K562 (cell line): ENCODE data around the gene CCDC97. TPM values are rescaled to one million over a fixed set of nuclear protein-coding genes. Genes with fewer than 3 reads are reported as not detected.

Source experiments
- FIP1L1 ChIP-seq: fragments of 200-400 bp; formaldehyde crosslinking; IDR thresholded peaks from 2 replicates; pipeline ENCODE4 v1.6.1; 2018; ENCODE audit warnings: mild to moderate bottlenecking, low read depth, low read length; ENCODE audit not compliant: poor library complexity, severe bottlenecking
- FOSL1 ChIP-seq: fragments of 200-800 bp; sonication (Bioruptor generic); conservative IDR thresholded peaks from 2 replicates; pipeline ENCODE4 v1.6.1; 2016; ENCODE audit warnings: missing genetic modification characterization, missing compliant biosample characterization
- PHB ChIP-seq: fragments of 250-450 bp; sonication (Bioruptor Pico); IDR thresholded peaks from 2 replicates; pipeline ENCODE4 v1.5.0; 2021
- RBM14 ChIP-seq: fragments of 200-400 bp; formaldehyde crosslinking; IDR thresholded peaks from 2 replicates; pipeline ENCODE4 v1.6.1; 2018; ENCODE audit warnings: low read depth, mild to moderate bottlenecking, low read length, moderate library complexity, borderline replicate concordance; ENCODE audit not compliant: insufficient read depth
- TEAD4 ChIP-seq, 2 experiments: sonication (generic) in 1 of 2; formaldehyde crosslinking in 1 of 2; IDR thresholded peaks; 2 replicates each; pipeline versions ENCODE4 v1.6.1 to v1.8.0; 2012 to 2022; ENCODE audit warnings: borderline replicate concordance in 1 of 2, inconsistent platforms in 1 of 2, low read length in 1 of 2, mild to moderate bottlenecking in 1 of 2, missing genetic modification reagents in 1 of 2
- USF2 ChIP-seq: sonication (generic); formaldehyde crosslinking; IDR thresholded peaks from 2 replicates; pipeline ENCODE4 v1.5.0; 2020; ENCODE audit warnings: missing genetic modification reagents
- ZNF174 ChIP-seq: fragments of 250-450 bp; sonication (Bioruptor Pico); IDR thresholded peaks from 2 replicates; pipeline ENCODE4 v1.4.0; 2020; ENCODE audit warnings: mild to moderate bottlenecking
- ZNF589 ChIP-seq: fragments of 200-800 bp; sonication (Bioruptor generic); IDR thresholded peaks from 2 replicates; pipeline ENCODE4 v1.6.1; 2016; ENCODE audit warnings: low read depth, missing genetic modification characterization, missing compliant biosample characterization
- polyA plus RNA-seq, 8 experiments: library from polyadenylated mRNA; depleted of rRNA in 4 of 8; stranded (reverse) in 5 of 8; unstranded in 3 of 8; fragments of >200 nt; fragmentation: Nextera tagmentation in 2 of 8; fragmentation: Illumina TruSeq in 1 of 8; extraction: Ambion mirVana in 2 of 8; extraction: Trizol in 1 of 8; gene quantifications; 2 replicates each; pipeline versions ENCODE4 v1.2.1 to v1.2.3, GENCODE V29; 2011 to 2014; ENCODE audit warnings: inconsistent platforms in 1 of 8, missing spikeins in 1 of 8
- total RNA-seq, 7 experiments: library from RNA; depleted of rRNA in 6 of 7; stranded (reverse); fragments of >200 nt in 6 of 7; fragmentation: Illumina TruSeq in 2 of 7; extraction: Trizol in 2 of 7; gene quantifications; 2 replicates each; pipeline versions ENCODE4 v1.2.1 to v1.2.3, GENCODE V29; 2011 to 2021; ENCODE audit warnings: low replicate concordance in 1 of 7
- TF ChIP-seq, protein P1 (sequence below): fragments of 250-450 bp; sonication (Bioruptor Pico); IDR thresholded peaks from 2 replicates; pipeline ENCODE4 v1.4.0; 2020
- TF ChIP-seq, protein P2 (sequence below): sonication (generic); formaldehyde crosslinking; IDR thresholded peaks from 2 replicates; pipeline ENCODE4 v1.8.0; 2023; ENCODE audit warnings: mild to moderate bottlenecking, missing genetic modification reagents
- TF ChIP-seq, protein P3 (sequence below): sonication (generic); formaldehyde crosslinking; IDR thresholded peaks from 2 replicates; pipeline ENCODE4 v1.8.0; 2022; ENCODE audit warnings: missing genetic modification reagents, mild to moderate bottlenecking, borderline replicate concordance

CCDC97 gene
- total and polyA plus RNA-seq, 9 of the 15 experiments (the other 6 are each of a cell fraction or from before 2014, with no cell fraction given), result 0.60 to 16.5 (median 7.0) TPM

DNA sequence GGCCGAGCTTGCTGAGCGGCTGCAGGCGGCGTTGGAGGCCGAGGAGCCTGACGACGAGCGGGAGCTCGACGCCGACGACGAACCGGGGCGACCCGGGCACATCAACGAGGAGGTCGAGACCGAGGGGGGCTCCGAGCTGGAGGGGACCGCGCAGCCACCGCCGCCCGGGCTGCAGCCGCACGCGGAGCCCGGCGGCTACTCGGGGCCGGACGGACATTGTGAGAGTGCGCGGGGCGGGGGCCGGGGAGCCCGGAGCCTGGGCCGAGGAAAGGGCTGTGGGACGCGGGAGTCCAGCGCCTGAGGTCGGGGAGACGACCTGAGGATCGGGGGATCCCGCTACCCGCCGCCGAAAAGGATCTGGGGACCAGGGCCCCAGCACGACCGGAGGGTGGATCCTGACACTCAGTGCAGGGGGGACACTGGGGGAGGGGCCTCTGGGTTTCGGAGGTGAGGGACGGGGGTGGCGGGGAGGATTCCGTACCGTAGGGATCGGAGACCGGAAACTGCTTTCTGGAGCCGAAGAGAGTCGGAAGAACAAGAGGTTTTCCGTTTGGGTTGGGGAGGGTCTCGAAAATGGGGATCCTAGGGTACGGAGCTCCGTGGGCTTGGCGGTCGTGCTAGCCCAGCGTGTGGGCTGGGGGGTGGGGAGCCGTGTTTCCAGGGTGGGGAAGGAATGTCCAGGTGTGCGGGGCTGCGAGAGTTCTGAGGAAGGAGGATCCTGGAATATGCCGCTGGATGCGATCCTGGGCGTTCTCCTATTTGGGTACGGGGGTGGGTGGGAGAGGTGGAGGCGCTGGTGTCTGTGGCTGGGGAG, 45.2 kb upstream of the CCDC97 start (continued):
- TF ChIP-seq, protein P1, sequence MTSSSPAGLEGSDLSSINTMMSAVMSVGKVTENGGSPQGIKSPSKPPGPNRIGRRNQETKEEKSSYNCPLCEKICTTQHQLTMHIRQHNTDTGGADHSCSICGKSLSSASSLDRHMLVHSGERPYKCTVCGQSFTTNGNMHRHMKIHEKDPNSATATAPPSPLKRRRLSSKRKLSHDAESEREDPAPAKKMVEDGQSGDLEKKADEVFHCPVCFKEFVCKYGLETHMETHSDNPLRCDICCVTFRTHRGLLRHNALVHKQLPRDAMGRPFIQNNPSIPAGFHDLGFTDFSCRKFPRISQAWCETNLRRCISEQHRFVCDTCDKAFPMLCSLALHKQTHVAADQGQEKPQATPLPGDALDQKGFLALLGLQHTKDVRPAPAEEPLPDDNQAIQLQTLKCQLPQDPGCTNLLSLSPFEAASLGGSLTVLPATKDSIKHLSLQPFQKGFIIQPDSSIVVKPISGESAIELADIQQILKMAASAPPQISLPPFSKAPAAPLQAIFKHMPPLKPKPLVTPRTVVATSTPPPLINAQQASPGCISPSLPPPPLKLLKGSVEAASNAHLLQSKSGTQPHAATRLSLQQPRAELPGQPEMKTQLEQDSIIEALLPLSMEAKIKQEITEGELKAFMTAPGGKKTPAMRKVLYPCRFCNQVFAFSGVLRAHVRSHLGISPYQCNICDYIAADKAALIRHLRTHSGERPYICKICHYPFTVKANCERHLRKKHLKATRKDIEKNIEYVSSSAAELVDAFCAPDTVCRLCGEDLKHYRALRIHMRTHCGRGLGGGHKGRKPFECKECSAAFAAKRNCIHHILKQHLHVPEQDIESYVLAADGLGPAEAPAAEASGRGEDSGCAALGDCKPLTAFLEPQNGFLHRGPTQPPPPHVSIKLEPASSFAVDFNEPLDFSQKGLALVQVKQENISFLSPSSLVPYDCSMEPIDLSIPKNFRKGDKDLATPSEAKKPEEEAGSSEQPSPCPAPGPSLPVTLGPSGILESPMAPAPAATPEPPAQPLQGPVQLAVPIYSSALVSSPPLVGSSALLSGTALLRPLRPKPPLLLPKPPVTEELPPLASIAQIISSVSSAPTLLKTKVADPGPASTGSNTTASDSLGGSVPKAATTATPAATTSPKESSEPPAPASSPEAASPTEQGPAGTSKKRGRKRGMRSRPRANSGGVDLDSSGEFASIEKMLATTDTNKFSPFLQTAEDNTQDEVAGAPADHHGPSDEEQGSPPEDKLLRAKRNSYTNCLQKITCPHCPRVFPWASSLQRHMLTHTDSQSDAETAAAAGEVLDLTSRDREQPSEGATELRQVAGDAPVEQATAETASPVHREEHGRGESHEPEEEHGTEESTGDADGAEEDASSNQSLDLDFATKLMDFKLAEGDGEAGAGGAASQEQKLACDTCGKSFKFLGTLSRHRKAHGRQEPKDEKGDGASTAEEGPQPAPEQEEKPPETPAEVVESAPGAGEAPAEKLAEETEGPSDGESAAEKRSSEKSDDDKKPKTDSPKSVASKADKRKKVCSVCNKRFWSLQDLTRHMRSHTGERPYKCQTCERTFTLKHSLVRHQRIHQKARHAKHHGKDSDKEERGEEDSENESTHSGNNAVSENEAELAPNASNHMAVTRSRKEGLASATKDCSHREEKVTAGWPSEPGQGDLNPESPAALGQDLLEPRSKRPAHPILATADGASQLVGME (CRISPR knock-in tag), result peak; percentile 81; the same call in 1 of the 2 replicates
- TF ChIP-seq USF2 (CRISPR knock-in tag), result peak; percentile 1; the same call in 1 of the 2 replicates
- peak; percentile 75; the same call in 1 of the 2 replicates for TF ChIP-seq PHB (CRISPR knock-in tag)
- TF ChIP-seq TEAD4 (IDR thresholded peaks at IDR 0.05; ENCODE audit: low read length), result no peak
- TF ChIP-seq TEAD4 (CRISPR knock-in tag; IDR thresholded peaks at IDR 0.05; ENCODE audit: borderline replicate concordance), result peak; percentile 58; the same call in 1 of the 2 replicates
- TF ChIP-seq, protein P2, sequence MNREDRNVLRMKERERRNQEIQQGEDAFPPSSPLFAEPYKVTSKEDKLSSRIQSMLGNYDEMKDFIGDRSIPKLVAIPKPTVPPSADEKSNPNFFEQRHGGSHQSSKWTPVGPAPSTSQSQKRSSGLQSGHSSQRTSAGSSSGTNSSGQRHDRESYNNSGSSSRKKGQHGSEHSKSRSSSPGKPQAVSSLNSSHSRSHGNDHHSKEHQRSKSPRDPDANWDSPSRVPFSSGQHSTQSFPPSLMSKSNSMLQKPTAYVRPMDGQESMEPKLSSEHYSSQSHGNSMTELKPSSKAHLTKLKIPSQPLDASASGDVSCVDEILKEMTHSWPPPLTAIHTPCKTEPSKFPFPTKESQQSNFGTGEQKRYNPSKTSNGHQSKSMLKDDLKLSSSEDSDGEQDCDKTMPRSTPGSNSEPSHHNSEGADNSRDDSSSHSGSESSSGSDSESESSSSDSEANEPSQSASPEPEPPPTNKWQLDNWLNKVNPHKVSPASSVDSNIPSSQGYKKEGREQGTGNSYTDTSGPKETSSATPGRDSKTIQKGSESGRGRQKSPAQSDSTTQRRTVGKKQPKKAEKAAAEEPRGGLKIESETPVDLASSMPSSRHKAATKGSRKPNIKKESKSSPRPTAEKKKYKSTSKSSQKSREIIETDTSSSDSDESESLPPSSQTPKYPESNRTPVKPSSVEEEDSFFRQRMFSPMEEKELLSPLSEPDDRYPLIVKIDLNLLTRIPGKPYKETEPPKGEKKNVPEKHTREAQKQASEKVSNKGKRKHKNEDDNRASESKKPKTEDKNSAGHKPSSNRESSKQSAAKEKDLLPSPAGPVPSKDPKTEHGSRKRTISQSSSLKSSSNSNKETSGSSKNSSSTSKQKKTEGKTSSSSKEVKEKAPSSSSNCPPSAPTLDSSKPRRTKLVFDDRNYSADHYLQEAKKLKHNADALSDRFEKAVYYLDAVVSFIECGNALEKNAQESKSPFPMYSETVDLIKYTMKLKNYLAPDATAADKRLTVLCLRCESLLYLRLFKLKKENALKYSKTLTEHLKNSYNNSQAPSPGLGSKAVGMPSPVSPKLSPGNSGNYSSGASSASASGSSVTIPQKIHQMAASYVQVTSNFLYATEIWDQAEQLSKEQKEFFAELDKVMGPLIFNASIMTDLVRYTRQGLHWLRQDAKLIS, result peak; percentile 90
- TF ChIP-seq, protein P3, sequence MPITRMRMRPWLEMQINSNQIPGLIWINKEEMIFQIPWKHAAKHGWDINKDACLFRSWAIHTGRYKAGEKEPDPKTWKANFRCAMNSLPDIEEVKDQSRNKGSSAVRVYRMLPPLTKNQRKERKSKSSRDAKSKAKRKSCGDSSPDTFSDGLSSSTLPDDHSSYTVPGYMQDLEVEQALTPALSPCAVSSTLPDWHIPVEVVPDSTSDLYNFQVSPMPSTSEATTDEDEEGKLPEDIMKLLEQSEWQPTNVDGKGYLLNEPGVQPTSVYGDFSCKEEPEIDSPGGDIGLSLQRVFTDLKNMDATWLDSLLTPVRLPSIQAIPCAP (CRISPR knock-in tag), result no peak
- 0 out of 2 replicates have a peak, but pooled peaks have one; percentile 1 for TF ChIP-seq FOSL1 (tag)
- TF ChIP-seq ZNF174 (CRISPR knock-in tag), result no peak
- TF ChIP-seq ZNF589 (CRISPR knock-in tag), result 0 out of 2 replicates have a peak, but pooled peaks have one; percentile 30
- TF ChIP-seq RBM14, result peak; percentile 99
- TF ChIP-seq FIP1L1, result peak; percentile 86
